KMS-11 (cell line): Measurements from ENCODE around the gene RPS19BP1.
"Not testable (repeated sequence)": the region's sequence is repeated elsewhere in the genome, so short reads cannot be mapped to it uniquely, and the experiment has no call there.

Experiments used
- H2AFZ ChIP-seq: fragments of 200-600 bp; sonication (generic); 2 replicates; pipeline ENCODE4 v1.6.1; 2016; ENCODE audit warnings: antibody characterized with exemption, mixed run types, low read depth
- H3K27ac ChIP-seq: fragments of 200-600 bp; sonication (generic); 2 replicates; pipeline ENCODE4 v1.6.1; 2016; ENCODE audit warnings: mild to moderate bottlenecking, mixed run types
- H3K27me3 ChIP-seq: fragments of 200-600 bp; sonication (generic); 2 replicates; pipeline ENCODE4 v1.6.1; 2017; ENCODE audit warnings: mild to moderate bottlenecking, low read depth, mixed run types, moderate library complexity; ENCODE audit not compliant: insufficient read depth
- H3K36me3 ChIP-seq: fragments of 200-600 bp; sonication (generic); 2 replicates; pipeline ENCODE4 v1.6.1; 2017; ENCODE audit warnings: mild to moderate bottlenecking, mixed run types; ENCODE audit not compliant: insufficient read depth
- H3K4me1 ChIP-seq: fragments of 200-600 bp; sonication (generic); 2 replicates; pipeline ENCODE4 v1.6.1; 2016; ENCODE audit warnings: mild to moderate bottlenecking, low read depth, mixed run types; ENCODE audit not compliant: poor library complexity, severe bottlenecking
- H3K4me2 ChIP-seq: fragments of 200-600 bp; sonication (generic); 2 replicates; pipeline ENCODE4 v1.7.0; 2016; ENCODE audit warnings: mild to moderate bottlenecking, mixed run types
- H3K4me3 ChIP-seq: fragments of 200-600 bp; sonication (generic); IDR thresholded peaks from 2 replicates; pipeline ENCODE4 v1.6.1; 2017; ENCODE audit warnings: low read depth, low read length, mixed read lengths; ENCODE audit not compliant: insufficient read depth
- H3K79me2 ChIP-seq: fragments of 200-600 bp; sonication (generic); 2 replicates; pipeline ENCODE4 v1.6.1; 2016; ENCODE audit warnings: low read depth, mixed run types; ENCODE audit not compliant: insufficient read depth
- H3K9ac ChIP-seq: fragments of 200-600 bp; sonication (generic); 2 replicates; pipeline ENCODE4 v1.6.1; 2016; ENCODE audit warnings: mild to moderate bottlenecking, mixed run types
- H4K20me1 ChIP-seq: fragments of 200-600 bp; sonication (generic); 2 replicates; pipeline ENCODE4 v1.6.1; 2016; ENCODE audit warnings: mild to moderate bottlenecking, mixed run types; ENCODE audit not compliant: insufficient read depth
- TF ChIP-seq, protein P1 (sequence below): fragments of 200-600 bp; sonication (generic); conservative IDR thresholded peaks from 2 replicates; pipeline ENCODE4 v1.6.1; 2017; ENCODE audit warnings: low read depth, mild to moderate bottlenecking, antibody characterized with exemption, low read length, moderate library complexity, mixed read lengths

RPS19BP1 gene

DNA sequence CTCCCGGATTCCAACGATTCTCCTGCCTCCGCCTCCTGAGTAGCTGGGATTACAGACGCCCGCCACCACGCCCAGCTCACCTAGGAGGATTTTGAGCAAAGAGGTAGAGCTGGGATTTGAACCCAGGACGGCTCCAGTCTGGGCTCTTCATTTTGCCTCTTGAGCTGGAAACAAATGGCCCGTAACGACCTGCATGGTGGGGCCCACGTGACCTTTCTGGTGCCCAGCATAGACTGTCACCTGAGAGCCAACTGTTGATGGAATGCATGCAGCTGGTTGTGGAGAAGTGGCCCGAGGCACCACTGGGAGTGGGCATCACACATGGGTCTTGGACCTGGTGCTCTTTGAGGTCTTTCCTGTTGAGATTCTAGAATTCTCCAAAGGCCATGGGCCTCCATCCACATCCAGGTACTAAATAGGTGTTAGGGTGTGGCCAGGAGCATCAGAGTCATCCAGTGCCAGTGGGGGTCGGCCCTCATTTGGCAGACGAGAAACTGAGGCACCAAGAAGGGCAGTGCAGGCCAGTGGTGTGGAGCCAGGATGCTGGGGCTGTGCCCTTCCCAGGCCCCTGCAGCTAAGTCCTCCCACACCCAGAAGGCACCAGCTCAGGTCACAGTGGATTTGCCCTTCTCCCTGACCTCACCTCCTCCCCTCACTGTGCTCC lies 8.3 kb downstream of the RPS19BP1 start:
- H3K4me2 ChIP-seq, result no peak overlapping the region
- H3K27me3 ChIP-seq, result no peaks in the 10 kb centered on the region
- H2AFZ ChIP-seq, result no peak overlapping the region
- peaks cover 11% of the 10 kb centered on the region; the same call in 1 of the 2 replicates for H3K36me3 ChIP-seq
- H4K20me1 ChIP-seq, result peaks cover 22% of the 10 kb centered on the region
- H3K27ac ChIP-seq, result peak overlapping the region; percentile 18; the same call in 1 of the 2 replicates
- TF ChIP-seq, protein P1, sequence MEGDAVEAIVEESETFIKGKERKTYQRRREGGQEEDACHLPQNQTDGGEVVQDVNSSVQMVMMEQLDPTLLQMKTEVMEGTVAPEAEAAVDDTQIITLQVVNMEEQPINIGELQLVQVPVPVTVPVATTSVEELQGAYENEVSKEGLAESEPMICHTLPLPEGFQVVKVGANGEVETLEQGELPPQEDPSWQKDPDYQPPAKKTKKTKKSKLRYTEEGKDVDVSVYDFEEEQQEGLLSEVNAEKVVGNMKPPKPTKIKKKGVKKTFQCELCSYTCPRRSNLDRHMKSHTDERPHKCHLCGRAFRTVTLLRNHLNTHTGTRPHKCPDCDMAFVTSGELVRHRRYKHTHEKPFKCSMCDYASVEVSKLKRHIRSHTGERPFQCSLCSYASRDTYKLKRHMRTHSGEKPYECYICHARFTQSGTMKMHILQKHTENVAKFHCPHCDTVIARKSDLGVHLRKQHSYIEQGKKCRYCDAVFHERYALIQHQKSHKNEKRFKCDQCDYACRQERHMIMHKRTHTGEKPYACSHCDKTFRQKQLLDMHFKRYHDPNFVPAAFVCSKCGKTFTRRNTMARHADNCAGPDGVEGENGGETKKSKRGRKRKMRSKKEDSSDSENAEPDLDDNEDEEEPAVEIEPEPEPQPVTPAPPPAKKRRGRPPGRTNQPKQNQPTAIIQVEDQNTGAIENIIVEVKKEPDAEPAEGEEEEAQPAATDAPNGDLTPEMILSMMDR, result no peak
- H3K4me3 ChIP-seq, result no peak overlapping the region
- H3K79me2 ChIP-seq, result peaks cover 29% of the 10 kb centered on the region
- H3K9ac ChIP-seq, result no peak overlapping the region
- H3K4me1 ChIP-seq, result peaks cover 22% of the 10 kb centered on the region

DNA sequence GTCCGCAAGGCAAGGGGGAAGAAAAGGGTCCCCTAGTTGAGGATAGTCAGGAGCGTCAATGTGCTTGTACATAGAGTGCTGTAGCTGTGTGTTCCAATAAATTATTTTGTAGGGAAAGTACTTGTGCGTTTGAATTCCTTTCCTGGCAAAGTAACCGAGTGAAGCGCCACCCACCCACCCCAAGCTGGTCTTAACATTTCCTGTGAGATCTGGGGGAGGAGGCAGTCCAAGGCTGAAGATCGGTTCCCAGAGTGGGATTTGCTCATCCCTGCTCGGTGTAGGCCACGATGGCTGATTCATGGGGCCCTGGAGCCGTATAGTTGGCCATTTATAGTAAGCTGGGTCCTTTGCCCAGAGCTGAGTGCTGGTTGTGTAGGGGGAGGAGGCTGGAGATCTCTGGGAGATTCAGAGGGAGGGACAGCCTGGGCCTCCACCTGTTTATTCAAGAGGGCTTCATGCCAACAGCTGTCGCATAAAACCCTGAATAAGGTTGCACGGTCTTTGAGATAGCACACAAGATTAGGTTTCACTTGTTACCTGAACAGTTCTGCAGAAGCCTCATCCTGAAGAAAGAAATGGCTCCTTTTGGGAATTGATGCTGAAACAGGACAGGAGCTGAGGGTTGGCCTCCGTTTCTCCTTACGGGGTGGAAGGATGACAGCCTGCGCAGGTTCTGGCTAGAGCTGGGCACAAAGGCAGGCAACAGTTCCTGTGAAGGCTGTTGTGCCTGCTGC lies 9.8 kb downstream of the RPS19BP1 start:
- no peak overlapping the region for H3K9ac ChIP-seq
- peaks cover 22% of the 10 kb centered on the region for H3K4me1 ChIP-seq
- H3K79me2 ChIP-seq, result peaks cover 29% of the 10 kb centered on the region
- TF ChIP-seq, protein P1, result no peak
- peaks cover 11% of the 10 kb centered on the region; the same call in 1 of the 2 replicates for H3K36me3 ChIP-seq
- no peak overlapping the region for H3K4me3 ChIP-seq
- no peak overlapping the region for H2AFZ ChIP-seq
- H3K4me2 ChIP-seq, result peak overlapping the region; percentile 81; the same call in 1 of the 2 replicates
- H4K20me1 ChIP-seq, result peaks cover 22% of the 10 kb centered on the region
- H3K27ac ChIP-seq, result peak overlapping the region; percentile 93; the same call in 1 of the 2 replicates
- no peaks in the 10 kb centered on the region for H3K27me3 ChIP-seq

DNA sequence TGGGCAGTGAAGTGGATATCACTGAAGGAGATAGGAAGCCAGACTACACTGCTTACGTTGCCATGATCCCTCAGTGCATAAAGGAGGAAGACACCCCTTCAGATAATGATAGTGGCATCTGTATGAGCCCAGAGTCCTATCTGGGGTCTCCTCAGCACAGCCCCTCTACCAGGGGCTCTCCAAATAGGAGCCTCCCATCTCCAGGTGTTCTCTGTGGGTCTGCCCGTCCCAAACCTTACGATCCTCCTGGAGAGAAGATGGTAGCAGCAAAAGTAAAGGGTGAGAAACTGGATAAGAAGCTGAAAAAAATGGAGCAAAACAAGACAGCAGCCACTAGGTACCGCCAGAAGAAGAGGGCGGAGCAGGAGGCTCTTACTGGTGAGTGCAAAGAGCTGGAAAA lies 10.5 kb downstream of the RPS19BP1 start:
- not testable (repeated sequence) for H3K27me3 ChIP-seq, H2AFZ ChIP-seq, H3K4me3 ChIP-seq
- H3K36me3 ChIP-seq, result peaks cover 11% of the 10 kb centered on the region; the same call in 1 of the 2 replicates
- peak overlapping the region; percentile 93; the same call in 1 of the 2 replicates for H3K27ac ChIP-seq
- H3K9ac ChIP-seq, result peak overlapping the region; percentile 99; the same call in 1 of the 2 replicates
- peaks cover 22% of the 10 kb centered on the region for H4K20me1 ChIP-seq
- H3K4me1 ChIP-seq, result peaks cover 21% of the 10 kb centered on the region
- peak overlapping the region; percentile 81 for H3K4me2 ChIP-seq
- peaks cover 29% of the 10 kb centered on the region for H3K79me2 ChIP-seq

DNA sequence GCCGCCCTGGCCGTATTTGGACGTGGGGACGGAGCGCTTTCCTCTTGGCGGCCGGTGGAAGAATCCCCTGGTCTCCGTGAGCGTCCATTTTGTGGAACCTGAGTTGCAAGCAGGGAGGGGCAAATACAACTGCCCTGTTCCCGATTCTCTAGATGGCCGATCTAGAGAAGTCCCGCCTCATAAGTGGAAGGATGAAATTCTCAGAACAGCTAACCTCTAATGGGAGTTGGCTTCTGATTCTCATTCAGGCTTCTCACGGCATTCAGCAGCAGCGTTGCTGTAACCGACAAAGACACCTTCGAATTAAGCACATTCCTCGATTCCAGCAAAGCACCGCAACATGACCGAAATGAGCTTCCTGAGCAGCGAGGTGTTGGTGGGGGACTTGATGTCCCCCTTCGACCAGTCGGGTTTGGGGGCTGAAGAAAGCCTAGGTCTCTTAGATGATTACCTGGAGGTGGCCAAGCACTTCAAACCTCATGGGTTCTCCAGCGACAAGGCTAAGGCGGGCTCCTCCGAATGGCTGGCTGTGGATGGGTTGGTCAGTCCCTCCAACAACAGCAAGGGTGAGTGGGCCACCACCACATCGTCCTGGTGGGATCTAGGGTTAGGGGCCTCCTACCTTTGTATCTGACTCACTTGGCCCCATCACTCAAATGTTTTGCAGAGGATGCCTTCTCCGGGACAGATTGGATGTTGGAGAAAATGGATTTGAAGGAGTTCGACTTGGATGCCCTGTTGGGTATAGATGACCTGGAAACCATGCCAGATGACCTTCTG lies 11.3 kb downstream of the RPS19BP1 start:
- H4K20me1 ChIP-seq, result peaks cover 22% of the 10 kb centered on the region
- peaks cover 11% of the 10 kb centered on the region; the same call in 1 of the 2 replicates for H3K36me3 ChIP-seq
- H3K79me2 ChIP-seq, result peaks cover 37% of the 10 kb centered on the region

More for the DNA sequence above, 11.3 kb downstream of the RPS19BP1 start:
- Histone ChIP-seq H3K9ac (peak overlapping the region; percentile 99), H3K4me1 (peaks cover 29% of the 10 kb centered on the region), H3K27ac (peak overlapping the region; percentile 93), H3K4me2 (peak overlapping the region; percentile 81)
- not testable (repeated sequence) for H3K27me3 ChIP-seq, H2AFZ ChIP-seq, H3K4me3 ChIP-seq
